ENCODE measurements around the gene BRD1.

DNA sequence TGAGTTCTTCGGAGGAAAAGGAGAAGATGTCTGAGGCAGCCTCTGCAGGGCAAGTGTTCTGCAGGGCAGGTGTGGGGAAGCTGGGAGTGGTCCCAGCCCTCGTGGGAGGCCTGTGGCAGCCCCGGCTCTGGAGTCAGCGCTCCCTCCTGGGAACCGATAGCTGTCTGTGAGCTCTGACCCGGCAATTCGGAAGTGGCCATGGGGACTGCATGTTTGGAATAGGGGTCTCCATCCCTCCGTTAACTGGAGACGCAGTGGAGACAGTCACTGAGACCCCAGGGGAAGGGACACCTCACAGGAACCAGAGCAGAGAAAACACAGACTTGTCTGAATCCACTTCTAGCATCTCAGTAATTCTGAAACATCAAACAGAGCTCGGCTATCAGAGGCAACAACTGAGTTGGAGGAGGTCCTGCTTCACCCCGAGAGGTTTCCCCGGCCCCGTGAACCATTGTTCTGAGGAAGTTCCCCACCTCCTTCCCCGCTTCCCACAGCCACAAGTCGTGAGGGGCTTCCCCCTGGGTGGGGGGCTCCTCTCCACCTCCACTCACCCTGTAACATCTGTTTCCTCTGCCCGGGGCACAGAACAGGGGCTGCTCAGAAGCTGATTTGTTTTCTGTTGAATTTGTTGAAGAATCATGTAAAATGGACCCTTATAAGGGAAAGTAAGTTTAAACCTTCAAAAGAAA, 99.6 kb downstream of the BRD1 start:
- TF ChIP-seq, protein P1, sequence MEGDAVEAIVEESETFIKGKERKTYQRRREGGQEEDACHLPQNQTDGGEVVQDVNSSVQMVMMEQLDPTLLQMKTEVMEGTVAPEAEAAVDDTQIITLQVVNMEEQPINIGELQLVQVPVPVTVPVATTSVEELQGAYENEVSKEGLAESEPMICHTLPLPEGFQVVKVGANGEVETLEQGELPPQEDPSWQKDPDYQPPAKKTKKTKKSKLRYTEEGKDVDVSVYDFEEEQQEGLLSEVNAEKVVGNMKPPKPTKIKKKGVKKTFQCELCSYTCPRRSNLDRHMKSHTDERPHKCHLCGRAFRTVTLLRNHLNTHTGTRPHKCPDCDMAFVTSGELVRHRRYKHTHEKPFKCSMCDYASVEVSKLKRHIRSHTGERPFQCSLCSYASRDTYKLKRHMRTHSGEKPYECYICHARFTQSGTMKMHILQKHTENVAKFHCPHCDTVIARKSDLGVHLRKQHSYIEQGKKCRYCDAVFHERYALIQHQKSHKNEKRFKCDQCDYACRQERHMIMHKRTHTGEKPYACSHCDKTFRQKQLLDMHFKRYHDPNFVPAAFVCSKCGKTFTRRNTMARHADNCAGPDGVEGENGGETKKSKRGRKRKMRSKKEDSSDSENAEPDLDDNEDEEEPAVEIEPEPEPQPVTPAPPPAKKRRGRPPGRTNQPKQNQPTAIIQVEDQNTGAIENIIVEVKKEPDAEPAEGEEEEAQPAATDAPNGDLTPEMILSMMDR (IDR thresholded peaks at IDR 0.05), result no peak
- TF ChIP-seq ZFX (IDR thresholded peaks at IDR 0.05; ENCODE audit: borderline replicate concordance), result no peak

Measured in 22Rv1 (cell line).